Endodermal cell (in vitro differentiated cells): ENCODE results near the gene COL4A1. TPM values are rescaled to one million over a fixed set of nuclear protein-coding genes. Genes with fewer than 3 reads are reported as not detected.

Experiments used
- DNase-seq: peaks from one replicate; pipeline ENCODE4 v3.0.0-alpha.2; 2017
- H3K27ac ChIP-seq: 2 replicates; pipeline ENCODE4 v1.5.1; 2013; ENCODE audit warnings: mild to moderate bottlenecking, low read depth, low read length, moderate library complexity
- H3K27me3 ChIP-seq: 2 replicates; pipeline ENCODE4 v1.6.1; 2013; ENCODE audit warnings: mild to moderate bottlenecking, low read length, moderate library complexity; ENCODE audit not compliant: insufficient read depth, control insufficient read depth, poor library complexity, severe bottlenecking
- H3K36me3 ChIP-seq: 2 replicates; pipeline ENCODE4 v1.7.0; 2013; ENCODE audit warnings: mild to moderate bottlenecking, low read length, moderate library complexity; ENCODE audit not compliant: control insufficient read depth, insufficient read depth
- H3K4me1 ChIP-seq: one replicate; pipeline ENCODE4 v1.7.0; 2013; ENCODE audit warnings: low read length; ENCODE audit not compliant: control insufficient read depth, insufficient read depth
- H3K4me3 ChIP-seq: 2 replicates; pipeline ENCODE4 v1.5.1; 2013; ENCODE audit warnings: mild to moderate bottlenecking, low read length, moderate library complexity
- H3K9ac ChIP-seq: 2 replicates; pipeline ENCODE4 v1.6.1; 2013; ENCODE audit warnings: mild to moderate bottlenecking, low read length, moderate library complexity; ENCODE audit not compliant: poor library complexity, severe bottlenecking; ENCODE audit errors: extremely low read depth
- H3K9me3 ChIP-seq: 2 replicates; pipeline ENCODE4 v1.6.1; 2013; ENCODE audit warnings: mild to moderate bottlenecking, low read length, moderate library complexity; ENCODE audit not compliant: control insufficient read depth
- H3K27ac Mint-ChIP-seq: 2 replicates; pipeline ENCODE4 v1.8.0; 2020; ENCODE audit warnings: mixed read lengths
- H3K27me3 Mint-ChIP-seq: 2 replicates; pipeline ENCODE4 v1.8.0; 2021; ENCODE audit warnings: mild to moderate bottlenecking, mixed read lengths; ENCODE audit not compliant: insufficient read depth
- H3K36me3 Mint-ChIP-seq: 2 replicates; pipeline ENCODE4 v1.8.0; 2020; ENCODE audit warnings: low read depth, mixed read lengths
- H3K4me1 Mint-ChIP-seq: 2 replicates; pipeline ENCODE4 v1.8.0; 2020; ENCODE audit warnings: mixed read lengths
- H3K4me3 Mint-ChIP-seq: 2 replicates; pipeline ENCODE4 v1.8.0; 2020; ENCODE audit warnings: mild to moderate bottlenecking, moderate library complexity, mixed read lengths
- H3K9me3 Mint-ChIP-seq: 2 replicates; pipeline ENCODE4 v1.8.0; 2020; ENCODE audit warnings: mild to moderate bottlenecking, mixed read lengths
- WGBS, 2 experiments: methylation state at CpG; one replicate each; pipeline versions ENCODE4 v1.1.5 to v1.1.7; 2013; ENCODE audit warnings: missing lambda C conversion rate in 2 of 2, mixed read lengths in 1 of 2; ENCODE audit not compliant: insufficient coverage in 1 of 2, insufficient read length in 1 of 2; 5-methylcytosine and 5-hydroxymethylcytosine counted together
- total RNA-seq, 2 donors: library from RNA; stranded (reverse); fragmentation: NEBNext Ultra II Directional in 1 of 2; extraction: Animal tissue kit (Norgen Biotek cat#: 25700) in 1 of 2; gene quantifications; 2 replicates in 1 of 2; 3 replicates in 1 of 2; pipeline ENCODE4 v1.2.1, GENCODE V29; 2021
- TF ChIP-seq, protein P1 (sequence below): fragments of 200-600 bp; sonication (generic); conservative IDR thresholded peaks from 2 replicates; pipeline ENCODE4 v1.5.0; 2021; ENCODE audit warnings: antibody characterized with exemption, mild to moderate bottlenecking

COL4A1 gene
- total RNA-seq, 2 donors from 2014 or later = 702 to 764 TPM

- no peaks in the 10 kb centered on the region for H3K27me3 Mint-ChIP-seq
- DNase-seq = no peak
- WGBS, 2 experiments = 92 to 100% methylated on average over 2 to 5 of the region's 5 CpGs
- no peaks in the 10 kb centered on the region for H3K27me3 ChIP-seq
- peaks cover 39% of the 10 kb centered on the region for H3K36me3 ChIP-seq
- peak overlapping the region; percentile 87 for H3K27ac Mint-ChIP-seq
- H3K4me3 ChIP-seq = no peak overlapping the region
- H3K36me3 Mint-ChIP-seq = peaks cover 39% of the 10 kb centered on the region
- no peak overlapping the region for H3K4me3 Mint-ChIP-seq
- H3K9me3 ChIP-seq = no peaks in the 10 kb centered on the region
- no peak overlapping the region for H3K9ac ChIP-seq
- no peak overlapping the region for H3K27ac ChIP-seq
- peaks cover 1% of the 10 kb centered on the region for H3K4me1 ChIP-seq
- H3K4me1 Mint-ChIP-seq = peaks cover 32% of the 10 kb centered on the region
- no peaks in the 10 kb centered on the region for H3K9me3 Mint-ChIP-seq
- TF ChIP-seq, protein P1, sequence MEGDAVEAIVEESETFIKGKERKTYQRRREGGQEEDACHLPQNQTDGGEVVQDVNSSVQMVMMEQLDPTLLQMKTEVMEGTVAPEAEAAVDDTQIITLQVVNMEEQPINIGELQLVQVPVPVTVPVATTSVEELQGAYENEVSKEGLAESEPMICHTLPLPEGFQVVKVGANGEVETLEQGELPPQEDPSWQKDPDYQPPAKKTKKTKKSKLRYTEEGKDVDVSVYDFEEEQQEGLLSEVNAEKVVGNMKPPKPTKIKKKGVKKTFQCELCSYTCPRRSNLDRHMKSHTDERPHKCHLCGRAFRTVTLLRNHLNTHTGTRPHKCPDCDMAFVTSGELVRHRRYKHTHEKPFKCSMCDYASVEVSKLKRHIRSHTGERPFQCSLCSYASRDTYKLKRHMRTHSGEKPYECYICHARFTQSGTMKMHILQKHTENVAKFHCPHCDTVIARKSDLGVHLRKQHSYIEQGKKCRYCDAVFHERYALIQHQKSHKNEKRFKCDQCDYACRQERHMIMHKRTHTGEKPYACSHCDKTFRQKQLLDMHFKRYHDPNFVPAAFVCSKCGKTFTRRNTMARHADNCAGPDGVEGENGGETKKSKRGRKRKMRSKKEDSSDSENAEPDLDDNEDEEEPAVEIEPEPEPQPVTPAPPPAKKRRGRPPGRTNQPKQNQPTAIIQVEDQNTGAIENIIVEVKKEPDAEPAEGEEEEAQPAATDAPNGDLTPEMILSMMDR = no peak
Measured at GRCh38 chr13:110354715-110355473, 47.9 kb upstream of the COL4A1 start.

GRCh38 chr13:110354123-110354627 lies 47.2 kb upstream of the COL4A1 start:
- Histone ChIP-seq H3K36me3 (peaks cover 41% of the 10 kb centered on the region), H3K27ac (no peak overlapping the region), H3K4me3 (no peak overlapping the region), H3K27me3 (no peaks in the 10 kb centered on the region), H3K9ac (no peak overlapping the region), H3K4me1 (no peaks in the 10 kb centered on the region), H3K9me3 (no peaks in the 10 kb centered on the region)
- Mint-ChIP-seq H3K27me3 (no peaks in the 10 kb centered on the region), H3K4me1 (peaks cover 29% of the 10 kb centered on the region), H3K4me3 (no peak overlapping the region), H3K36me3 (peaks cover 39% of the 10 kb centered on the region), H3K27ac (no peak overlapping the region), H3K9me3 (no peaks in the 10 kb centered on the region)
- DNase-seq = no peak
- TF ChIP-seq, protein P1 = no peak
- 84 to 96% methylated on average over 4 to 5 of the region's 6 CpGs for WGBS, 2 experiments

- Mint-ChIP-seq H3K27ac (no peak overlapping the region), H3K9me3 (no peaks in the 10 kb centered on the region), H3K27me3 (no peaks in the 10 kb centered on the region), H3K36me3 (peaks cover 40% of the 10 kb centered on the region), H3K4me3 (no peak overlapping the region), H3K4me1 (peaks cover 29% of the 10 kb centered on the region)
- H3K36me3 ChIP-seq = peaks cover 36% of the 10 kb centered on the region
- H3K9me3 ChIP-seq = no peaks in the 10 kb centered on the region
- no peak overlapping the region for H3K27ac ChIP-seq
- H3K9ac ChIP-seq = no peak overlapping the region
- TF ChIP-seq, protein P1 = no peak
- no peaks in the 10 kb centered on the region for H3K27me3 ChIP-seq
- H3K4me1 ChIP-seq = no peaks in the 10 kb centered on the region
- DNase-seq = no peak
- WGBS, 2 experiments = 89 to 93% methylated on average over 8 to 12 of the region's 13 CpGs
- H3K4me3 ChIP-seq = no peak overlapping the region
Measured at GRCh38 chr13:110353339-110353977, 46.5 kb upstream of the COL4A1 start.
